HG03460 (cell line): ENCODE measurements around the gene ARPC5L.
"Not testable (repeated sequence)": the region's sequence is repeated elsewhere in the genome, so short reads cannot be mapped to it uniquely, and the experiment has no call there.

Experiments
- ATAC-seq: cut with Tn5 transposase; IDR thresholded peaks from one replicate; pipeline ENCODE4 v1.9.1; 2021; ENCODE audit not compliant: unreplicated experiment

ARPC5L gene

DNA sequence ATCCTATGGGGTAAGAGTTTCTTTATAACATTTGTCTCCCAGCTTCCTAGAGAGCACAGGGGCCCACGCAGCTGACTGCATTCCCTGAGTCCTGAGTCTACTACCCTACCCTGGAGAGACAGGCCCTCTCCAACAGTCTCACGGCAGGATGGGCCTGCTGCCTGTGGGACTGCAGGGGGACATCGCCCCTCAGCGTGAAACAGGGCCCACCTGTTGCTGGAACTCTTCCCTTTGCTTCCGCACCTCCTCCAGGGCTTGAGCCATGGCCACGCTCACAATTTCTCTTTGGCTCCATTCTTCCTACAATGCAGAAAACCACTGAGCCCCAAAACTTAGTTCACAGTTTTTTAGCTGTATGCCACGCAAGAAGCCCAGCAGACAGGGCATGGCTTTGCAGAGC lies 28.2 kb downstream of the ARPC5L start:
- ATAC-seq, result no peak

- ATAC-seq, result no peak
Observed at GRCh38 chr9:124894035-124894740, 32.3 kb downstream of the ARPC5L start.

- ATAC-seq, result no peak
Observed at GRCh38 chr9:124894741-124895170, 32.8 kb downstream of the ARPC5L start.

- ATAC-seq, result no peak
Observed at GRCh38 chr9:124897570-124898460, 35.9 kb downstream of the ARPC5L start.

- no peak for ATAC-seq
Observed at GRCh38 chr9:124899845-124900244, 37.9 kb downstream of the ARPC5L start.

GRCh38 chr9:124906966-124907365 lies 45.0 kb downstream of the ARPC5L start:
- no peak for ATAC-seq

DNA sequence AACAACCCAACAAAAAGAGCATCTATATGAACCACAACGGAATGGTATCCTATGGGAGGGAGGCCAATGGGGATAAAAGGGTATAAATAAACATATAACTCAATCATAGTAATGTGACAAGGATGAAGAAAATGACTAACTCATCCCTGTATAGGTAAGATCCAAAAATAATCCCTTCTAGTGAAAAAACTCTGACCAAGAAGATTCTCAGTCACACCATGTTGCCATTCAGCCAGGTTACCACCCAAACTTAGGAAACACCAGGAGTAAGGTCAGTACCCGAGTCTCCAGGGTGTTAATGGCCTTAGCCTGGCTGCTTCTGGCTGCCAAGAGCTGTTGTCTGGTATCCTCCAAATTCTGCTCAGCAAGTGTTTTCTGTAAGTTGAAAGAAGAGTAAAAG lies 46.2 kb downstream of the ARPC5L start:
- ATAC-seq, result no peak

DNA sequence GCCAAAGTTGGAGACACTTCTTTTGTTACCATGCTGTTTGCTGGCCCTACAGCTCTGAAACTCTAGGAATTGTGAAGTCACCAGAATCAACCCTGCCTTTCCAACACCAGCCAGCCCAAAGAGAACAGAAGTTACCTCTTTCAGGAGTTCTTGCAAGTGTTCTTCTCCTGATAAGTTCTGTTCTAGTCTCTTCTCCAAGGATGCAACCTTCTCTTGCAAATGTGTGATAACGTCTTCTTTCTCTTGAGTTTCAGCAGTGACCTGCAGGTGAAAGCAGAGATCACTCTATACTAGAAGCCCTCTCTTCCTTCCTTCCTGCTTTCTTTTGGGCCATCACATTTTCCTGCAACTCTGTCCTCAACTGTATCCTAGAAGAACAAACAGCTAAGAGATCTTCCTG lies 49.8 kb downstream of the ARPC5L start:
- no peak for ATAC-seq

DNA sequence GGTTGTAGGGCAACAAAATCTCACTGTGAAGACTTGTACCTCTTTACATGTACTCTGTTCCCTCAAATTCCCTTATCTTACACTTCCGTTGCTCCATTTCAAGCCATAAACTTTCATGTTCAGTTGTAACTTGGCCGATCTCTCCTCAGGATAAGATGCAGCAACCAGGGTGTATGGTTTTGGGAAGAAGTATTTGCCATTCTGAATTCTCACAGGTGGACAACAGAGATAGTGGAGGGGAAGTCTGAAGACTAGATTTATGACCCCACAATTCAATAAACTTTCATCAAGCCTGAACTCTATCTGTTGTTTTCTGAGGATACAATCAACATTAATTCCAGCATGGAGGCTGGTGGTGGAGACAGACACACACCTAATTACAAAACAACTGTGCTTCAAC lies 51.4 kb downstream of the ARPC5L start:
- no peak for ATAC-seq

DNA sequence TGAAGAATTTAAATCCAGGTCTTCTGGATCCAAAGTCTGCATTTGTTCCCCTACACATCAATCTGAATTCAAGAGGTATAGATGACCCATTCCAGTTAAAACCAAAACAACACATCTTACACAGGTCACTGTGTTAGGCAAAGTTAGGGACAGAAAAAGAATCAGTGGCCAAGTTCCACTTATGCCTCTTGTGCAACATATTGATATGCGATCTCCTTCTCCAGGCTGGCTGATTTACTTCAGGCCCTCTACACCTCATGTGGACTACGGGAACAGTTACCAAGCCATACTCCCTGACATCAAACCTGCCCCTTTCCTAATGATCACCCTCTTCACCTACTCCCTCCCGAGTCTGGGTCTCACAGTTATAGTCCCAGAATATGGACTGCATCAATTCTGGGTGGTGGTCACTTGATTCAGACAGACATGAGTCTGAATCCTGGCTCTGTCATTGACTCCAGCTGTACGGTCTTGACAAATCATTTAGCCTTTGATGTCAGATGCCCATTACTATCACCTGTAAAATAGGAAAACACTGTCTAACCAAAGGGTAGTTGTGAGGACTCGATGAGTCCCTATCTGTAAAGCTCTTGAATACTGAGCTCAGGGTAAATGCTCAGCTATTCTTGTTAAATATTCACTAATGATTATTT lies 52.9 kb downstream of the ARPC5L start:
- ATAC-seq, result no peak

GRCh38 chr9:124920394-124920793 lies 58.5 kb downstream of the ARPC5L start:
- not testable (repeated sequence) for ATAC-seq
